Naive thymus-derived CD8-positive, alpha-beta T cell (primary cell): Measurements from ENCODE around the gene OASL. TPM values are rescaled to one million over a fixed set of nuclear protein-coding genes. Genes with fewer than 3 reads are reported as not detected.
A peak's percentile ranks its signal among the peaks of the same experiment; 100 is the strongest.

Experiments
- ATAC-seq, 2 donors: fragments of 150-1000 bp; cut with Tn5 transposase in 1 of 2; sonication (Bioruptor Pico), chemical (Tn5 transposase) in 1 of 2; 1 replicate in 1 of 2; 2 replicates in 1 of 2; pipeline ENCODE4 v1.10.0; 2021; ENCODE audit warnings: mild to moderate bottlenecking in 2 of 2, moderate library complexity in 2 of 2
- POLR2A ChIA-PET: fragments of 350-600 bp; sonication (Branson Sonifier 250); formaldehyde crosslinking; loops from one replicate; lab custom pipeline; 2021; ENCODE audit warnings: antibody characterized with exemption; lab: Charles Lee
- DNase-seq, 10 donors: peaks; one replicate each; pipeline versions ENCODE4 v3.0.0 to v3.0.0-alpha.2; 2020 to 2022
- H3K27ac Mint-ChIP-seq, 10 donors: one replicate each; pipeline ENCODE4 v1.8.0; 2020 to 2022; ENCODE audit warnings: mild to moderate bottlenecking in 10 of 10, mixed read lengths in 10 of 10, moderate library complexity in 4 of 10, inconsistent platforms in 1 of 10
- H3K27me3 Mint-ChIP-seq, 5 donors: one replicate each; pipeline ENCODE4 v1.8.0; 2021 to 2022; ENCODE audit warnings: mixed read lengths in 5 of 5
- H3K36me3 Mint-ChIP-seq, 3 donors: one replicate each; pipeline ENCODE4 v1.8.0; 2020 to 2022; ENCODE audit warnings: mixed read lengths in 3 of 3, mild to moderate bottlenecking in 2 of 3, inconsistent platforms in 1 of 3
- H3K4me1 Mint-ChIP-seq, 4 donors: one replicate each; pipeline ENCODE4 v1.8.0; 2021 to 2022; ENCODE audit warnings: mixed read lengths in 4 of 4
- H3K4me3 Mint-ChIP-seq, 10 donors: one replicate each; pipeline ENCODE4 v1.8.0; 2020 to 2022; ENCODE audit warnings: mild to moderate bottlenecking in 10 of 10, mixed read lengths in 10 of 10, moderate library complexity in 6 of 10, inconsistent platforms in 1 of 10
- H3K9me3 Mint-ChIP-seq, 9 donors: one replicate each; pipeline ENCODE4 v1.8.0; 2020 to 2022; ENCODE audit warnings: mixed read lengths in 9 of 9, mild to moderate bottlenecking in 3 of 9, inconsistent platforms in 1 of 9, moderate library complexity in 1 of 9
- polyA plus RNA-seq, 3 donors: library from polyadenylated mRNA; unstranded; fragments of 300-500 nt; fragmentation: Illumina TruSeq; gene quantifications; one replicate each; pipeline ENCODE4 v1.2.3, GENCODE V29; 2021
- total RNA-seq, 8 experiments: library from RNA in 2 of 8; stranded (reverse) in 2 of 8; gene quantifications; one replicate each; pipeline ENCODE4 v1.2.3 and lab custom pipeline; 2021 to 2026

OASL gene
- total and polyA plus RNA-seq, 5 experiments from 2014 or later = 1.6 to 11.2 (median 1.9) TPM

- no peaks in the 10 kb centered on the region for H3K27me3 Mint-ChIP-seq
- ATAC-seq (no peak), DNase-seq (no peak)
- POLR2A ChIA-PET = no interaction called here
- no peak overlapping the region for H3K4me3 Mint-ChIP-seq
- peaks cover 4 to 14% (median 12%) of the 10 kb centered on the region in 3 donors for H3K36me3 Mint-ChIP-seq
- no peak overlapping the region for H3K27ac Mint-ChIP-seq
- H3K9me3 Mint-ChIP-seq = no peaks in the 10 kb centered on the region
- H3K4me1 Mint-ChIP-seq = no peaks in the 10 kb centered on the region
These were observed 16.3 kb downstream of the OASL start for GRCh38 chr12:121022713-121023112.

DNA sequence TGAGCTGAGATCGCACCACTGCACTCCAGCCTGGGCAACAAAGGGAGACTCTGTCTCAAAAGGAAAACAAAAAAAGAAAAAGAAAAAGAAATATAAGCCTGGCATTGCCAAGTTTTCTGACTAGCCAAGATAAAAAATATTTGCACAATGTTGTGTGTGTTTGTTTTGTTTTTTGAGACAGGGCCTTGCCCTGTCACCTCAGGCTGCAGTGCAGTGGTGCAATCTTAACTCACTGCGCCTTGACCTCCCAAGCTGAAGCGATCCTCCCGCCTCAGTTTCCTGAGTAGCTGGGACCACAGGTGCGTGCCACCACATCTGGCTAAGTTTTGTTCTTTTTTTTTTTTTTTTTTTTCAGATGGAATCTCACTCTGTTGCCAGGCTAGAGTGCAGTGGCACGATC is 17.3 kb downstream of the OASL start:
- Mint-ChIP-seq H3K36me3 (peaks cover 4 to 11% (median 9%) of the 10 kb centered on the region in 3 donors), H3K4me3 (no peak overlapping the region), H3K27ac (no peak overlapping the region), H3K4me1 (no peaks in the 10 kb centered on the region), H3K9me3 (no peaks in the 10 kb centered on the region), H3K27me3 (no peaks in the 10 kb centered on the region)
- no peak for ATAC-seq
- POLR2A ChIA-PET = no interaction called here
- no peak for DNase-seq

GRCh38 chr12:121018860-121019617 is 20.0 kb downstream of the OASL start:
- H3K4me3 Mint-ChIP-seq = no peak overlapping the region
- ATAC-seq (no peak), DNase-seq (no peak)
- H3K9me3 Mint-ChIP-seq = no peaks in the 10 kb centered on the region
- peaks cover 0 to 5% (median 2%) of the 10 kb centered on the region in 3 donors for H3K36me3 Mint-ChIP-seq
- H3K27ac Mint-ChIP-seq = no peak overlapping the region
- POLR2A ChIA-PET = interaction anchor here (1.0 kb wide), 1 partner anchor 20 kb away, joined by 3 read pairs; the partner anchor contains the start of gene OASL
- H3K4me1 Mint-ChIP-seq = peaks cover 12 to 22% (median 19%) of the 10 kb centered on the region in 4 donors
- no peaks in the 10 kb centered on the region for H3K27me3 Mint-ChIP-seq

DNA sequence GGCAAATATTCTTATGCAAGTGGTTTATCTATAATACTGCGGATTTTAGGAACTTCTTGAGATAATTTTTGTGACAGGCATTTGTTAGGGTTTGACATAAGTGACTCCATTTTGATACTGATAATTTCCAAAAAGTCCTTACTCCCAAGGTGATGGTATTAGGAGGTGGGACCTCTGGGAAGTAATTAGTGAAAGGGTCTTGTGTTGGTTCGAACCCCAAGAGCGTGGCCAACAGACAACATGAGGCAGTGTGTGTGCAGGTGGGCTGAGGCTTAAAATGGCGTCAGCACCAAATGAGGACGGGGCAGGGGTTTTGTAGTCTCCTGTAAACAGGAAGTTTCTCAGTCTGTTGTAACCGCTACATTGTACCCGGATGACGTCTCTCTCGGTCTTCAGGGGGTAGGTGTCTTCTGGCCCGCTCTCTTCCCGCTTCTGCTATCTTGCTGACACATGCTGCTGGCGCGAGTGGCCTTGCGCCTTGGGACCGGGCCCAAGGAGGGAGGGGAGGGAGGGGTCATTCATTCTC is 21.0 kb downstream of the OASL start:
- ATAC-seq (no peak), DNase-seq (no peak)
- Mint-ChIP-seq H3K4me3 (no peak overlapping the region), H3K36me3 (peaks cover 0 to 6% (median 4%) of the 10 kb centered on the region in 3 donors), H3K27me3 (no peaks in the 10 kb centered on the region), H3K9me3 (no peaks in the 10 kb centered on the region), H3K4me1 (peaks cover 12 to 25% (median 21%) of the 10 kb centered on the region in 4 donors), H3K27ac (no peak overlapping the region)
- POLR2A ChIA-PET = interaction anchor here (0.5 kb wide), 1 partner anchor 794 kb away, joined by 3 read pairs; no protein-coding TSS in a partner anchor

DNA sequence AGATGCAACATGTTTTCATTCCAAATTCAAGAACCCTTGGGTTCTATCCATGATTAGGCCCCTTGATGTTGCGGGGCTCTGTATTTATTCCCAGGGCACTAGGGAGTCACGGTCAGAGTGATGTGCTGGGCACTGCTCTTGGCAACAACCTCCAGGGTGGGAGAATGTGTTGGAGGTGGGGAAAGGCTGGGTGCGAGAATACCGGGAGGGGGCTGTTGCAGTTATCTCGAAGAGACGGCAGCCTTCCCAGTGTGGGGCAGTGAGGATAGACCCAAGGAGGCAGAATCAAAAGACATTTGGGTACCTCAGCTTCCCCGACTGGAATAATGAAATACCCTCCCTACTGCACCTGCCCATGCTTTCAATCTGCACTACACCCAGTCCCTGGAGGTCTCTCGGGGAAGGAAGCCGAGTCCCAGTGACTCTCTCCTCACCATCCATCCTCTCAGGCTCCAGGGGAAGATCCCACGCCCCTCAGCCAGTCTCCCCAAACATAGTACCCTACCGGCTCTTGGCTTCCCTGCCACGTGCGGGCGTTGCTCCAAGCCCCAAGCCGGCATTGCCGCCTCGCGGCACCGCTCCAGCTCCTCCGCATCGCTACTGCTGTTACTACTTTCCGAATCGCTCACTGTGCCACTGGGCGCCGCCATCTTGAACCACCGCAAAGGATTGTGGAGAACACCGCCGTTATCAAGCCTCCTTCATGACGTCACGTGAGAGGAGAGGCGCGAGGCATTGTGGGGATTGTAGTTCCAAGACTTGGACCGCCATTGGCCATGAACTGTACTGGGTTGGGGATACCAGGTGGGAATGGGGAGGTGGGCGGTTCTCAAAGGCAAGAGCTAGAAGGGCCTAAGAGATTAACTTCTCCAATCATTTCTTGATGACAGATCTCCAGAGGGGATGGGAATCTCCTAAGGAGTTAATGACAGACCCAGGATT is 22.9 kb downstream of the OASL start, which contains the start of gene C12orf43:
Gene C12orf43, minus strand, starts transcription at position 663 of the 942 bp plus-strand sequence. Its CDS starts 13 bp downstream, at position 650.
- H3K9me3 Mint-ChIP-seq = no peaks in the 10 kb centered on the region
- peak; percentile 99 for ATAC-seq
- peak; percentile 70 to 96 (median 90) for DNase-seq
- H3K36me3 Mint-ChIP-seq = peaks cover 5 to 17% (median 9%) of the 10 kb centered on the region in 3 donors
- H3K4me3 Mint-ChIP-seq = peak within 1 kb of the TSS; percentile 92 to 100 (median 98)
- H3K27ac Mint-ChIP-seq = peak within 1 kb of the TSS; percentile 92 to 99 (median 96)
- POLR2A ChIA-PET = interaction anchor here (0.7 to 1.8 kb wide), 8 partner anchors 9 to 725 kb away, joined by 3 to 7 read pairs (median 3); partner anchors contain the start of genes OASL, RNU4-2 and SPPL3
- peaks cover 19 to 33% (median 26%) of the 10 kb centered on the region in 4 donors for H3K4me1 Mint-ChIP-seq
- H3K27me3 Mint-ChIP-seq = no peaks in the 10 kb centered on the region

GRCh38 chr12:121013715-121014114 is 25.3 kb downstream of the OASL start:
- ATAC-seq = no peak
- POLR2A ChIA-PET = interaction anchor here (0.7 kb wide), 1 partner anchor 1529 kb away, joined by 4 read pairs; no protein-coding TSS in a partner anchor
- Mint-ChIP-seq H3K36me3 (peaks cover 5 to 41% (median 14%) of the 10 kb centered on the region in 3 donors), H3K4me3 (peak overlapping the region in 5 of 10 donors; percentile 2 to 59 (median 28)), H3K4me1 (peaks cover 19 to 33% (median 26%) of the 10 kb centered on the region in 4 donors), H3K27ac (no peak overlapping the region), H3K9me3 (no peaks in the 10 kb centered on the region), H3K27me3 (no peaks in the 10 kb centered on the region)
- DNase-seq = no peak

GRCh38 chr12:121011820-121012219 is 27.2 kb downstream of the OASL start:
- H3K4me3 Mint-ChIP-seq = no peak overlapping the region
- no peaks in the 10 kb centered on the region for H3K27me3 Mint-ChIP-seq
- peaks cover 19 to 33% (median 26%) of the 10 kb centered on the region in 4 donors for H3K4me1 Mint-ChIP-seq
- H3K36me3 Mint-ChIP-seq = peaks cover 5 to 57% (median 19%) of the 10 kb centered on the region in 3 donors
- no peaks in the 10 kb centered on the region for H3K9me3 Mint-ChIP-seq
- no peak overlapping the region for H3K27ac Mint-ChIP-seq
- ATAC-seq = no peak
- POLR2A ChIA-PET = no interaction called here
- DNase-seq = no peak

- Mint-ChIP-seq H3K36me3 (peaks cover 5 to 66% (median 21%) of the 10 kb centered on the region in 3 donors), H3K27me3 (no peaks in the 10 kb centered on the region), H3K4me1 (peaks cover 14 to 27% (median 19%) of the 10 kb centered on the region in 4 donors), H3K9me3 (no peaks in the 10 kb centered on the region), H3K4me3 (no peak overlapping the region), H3K27ac (no peak overlapping the region)
- ATAC-seq (no peak), DNase-seq (no peak)
- POLR2A ChIA-PET = no interaction called here
These were observed 28.2 kb downstream of the OASL start for GRCh38 chr12:121010860-121011259.

GRCh38 chr12:121009741-121010140 is 29.3 kb downstream of the OASL start:
- no peak for ATAC-seq
- no peak overlapping the region for H3K27ac Mint-ChIP-seq
- H3K4me1 Mint-ChIP-seq = peaks cover 4 to 15% (median 9%) of the 10 kb centered on the region in 4 donors
- H3K4me3 Mint-ChIP-seq = no peak overlapping the region
- no peak for DNase-seq
- H3K27me3 Mint-ChIP-seq = no peaks in the 10 kb centered on the region
- H3K36me3 Mint-ChIP-seq = peaks cover 5 to 76% (median 25%) of the 10 kb centered on the region in 3 donors
- POLR2A ChIA-PET = interaction anchor here (0.5 kb wide), 1 partner anchor 388 kb away, joined by 3 read pairs; no protein-coding TSS in a partner anchor
- H3K9me3 Mint-ChIP-seq = no peaks in the 10 kb centered on the region

- no peaks in the 10 kb centered on the region for H3K9me3 Mint-ChIP-seq
- ATAC-seq (no peak), DNase-seq (no peak)
- no peak overlapping the region for H3K4me3 Mint-ChIP-seq
- no peaks in the 10 kb centered on the region for H3K27me3 Mint-ChIP-seq
- POLR2A ChIA-PET = no interaction called here
- H3K36me3 Mint-ChIP-seq = peaks cover 5 to 87% (median 30%) of the 10 kb centered on the region in 3 donors
- no peak overlapping the region for H3K27ac Mint-ChIP-seq
- H3K4me1 Mint-ChIP-seq = peaks cover 2 to 11% (median 7%) of the 10 kb centered on the region in 4 donors
These were observed 30.5 kb downstream of the OASL start for GRCh38 chr12:121008347-121009098.

- DNase-seq = peak in 6 of 10 donors; percentile 9 to 26 (median 16)
- Mint-ChIP-seq H3K27me3 (no peaks in the 10 kb centered on the region), H3K9me3 (no peaks in the 10 kb centered on the region), H3K27ac (peak overlapping the region in 5 of 10 donors; percentile 22 to 67 (median 35)), H3K4me1 (peaks cover 0 to 2% (median 0%) of the 10 kb centered on the region in 4 donors), H3K4me3 (no peak overlapping the region), H3K36me3 (peaks cover 0 to 81% (median 21%) of the 10 kb centered on the region in 3 donors)
- no peak for ATAC-seq
- POLR2A ChIA-PET = interaction anchor here (0.7 kb wide), 1 partner anchor 621 kb away, joined by 3 read pairs; the partner anchor contains the start of gene ORAI1
These were observed 33.7 kb downstream of the OASL start for GRCh38 chr12:121005346-121005815.
